Effector CD8-positive, alpha-beta T cell (primary cell): ENCODE measurements around the gene CCDC194.
A peak's percentile ranks its signal among the peaks of the same experiment; 100 is the strongest.
"Not testable (repeated sequence)": the region's sequence is repeated elsewhere in the genome, so short reads cannot be mapped to it uniquely, and the experiment has no call there.

Source experiments
- DNase-seq: peaks from one replicate; lab custom pipeline; 2025; lab: John Stamatoyannopoulos, UW

CCDC194 gene

DNA sequence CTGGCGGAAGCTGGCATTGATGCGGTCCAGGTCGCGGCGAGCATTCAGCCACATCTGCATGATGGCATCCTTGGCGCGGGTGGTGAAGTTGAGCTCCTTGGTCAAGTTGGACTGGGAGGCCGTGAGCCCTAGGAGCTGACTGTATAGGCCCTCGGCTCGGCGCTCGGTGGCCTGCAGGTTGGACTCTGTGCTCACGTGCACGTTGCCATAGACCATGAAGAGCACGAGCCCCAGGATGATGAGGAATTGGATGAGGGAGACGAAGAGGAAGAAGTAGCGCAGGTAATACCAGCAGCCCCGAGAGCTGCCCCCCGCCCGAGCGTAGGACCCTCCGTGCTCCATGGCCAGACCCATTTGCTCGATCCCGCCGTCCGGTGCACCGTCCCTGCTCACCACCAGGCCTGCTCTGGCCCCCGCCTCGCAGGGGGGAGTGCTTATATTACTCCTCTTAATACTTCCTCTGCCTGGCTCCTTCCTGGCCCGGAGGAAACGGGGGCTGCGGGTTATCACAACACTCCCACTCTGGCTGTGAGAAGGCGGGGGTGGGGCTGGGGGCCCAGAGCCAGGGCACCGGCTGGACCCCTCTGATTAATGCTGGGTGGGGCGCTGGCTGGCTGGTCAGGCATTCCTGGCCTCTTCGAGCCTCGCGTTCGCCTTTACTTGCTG is 16.9 kb downstream of the CCDC194 start, which contains the start of gene PLVAP:
Gene PLVAP, minus strand, starts transcription at position 408 of the 666 bp plus-strand sequence. Its CDS starts 54 bp downstream, at position 354.
- no peak for DNase-seq

DNA sequence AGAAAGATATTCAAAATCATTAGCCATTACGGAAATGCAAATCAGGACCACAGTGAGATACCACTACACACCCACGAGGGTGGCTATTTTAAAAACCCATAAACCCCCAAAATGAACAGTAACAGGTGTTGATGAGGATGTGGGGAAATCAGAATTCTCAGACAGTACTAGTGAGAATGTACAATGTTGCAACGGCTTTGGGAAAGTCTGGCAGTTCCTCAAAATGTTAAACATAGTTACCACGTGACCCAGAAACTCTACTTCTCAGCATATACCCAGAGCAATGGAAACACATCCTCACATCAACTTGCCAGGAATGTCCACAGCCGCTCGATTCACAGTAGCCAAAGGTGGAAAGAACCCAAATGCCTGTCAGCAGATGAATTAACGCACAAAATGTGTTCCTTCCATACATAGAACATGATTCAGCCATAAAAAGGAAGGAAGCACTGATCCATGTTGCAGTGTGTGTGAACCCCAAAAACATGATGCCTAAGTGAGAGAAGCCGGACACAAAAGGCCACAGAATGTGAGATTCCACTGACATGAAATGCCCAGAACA is 23.9 kb downstream of the CCDC194 start:
- DNase-seq = no peak

DNA sequence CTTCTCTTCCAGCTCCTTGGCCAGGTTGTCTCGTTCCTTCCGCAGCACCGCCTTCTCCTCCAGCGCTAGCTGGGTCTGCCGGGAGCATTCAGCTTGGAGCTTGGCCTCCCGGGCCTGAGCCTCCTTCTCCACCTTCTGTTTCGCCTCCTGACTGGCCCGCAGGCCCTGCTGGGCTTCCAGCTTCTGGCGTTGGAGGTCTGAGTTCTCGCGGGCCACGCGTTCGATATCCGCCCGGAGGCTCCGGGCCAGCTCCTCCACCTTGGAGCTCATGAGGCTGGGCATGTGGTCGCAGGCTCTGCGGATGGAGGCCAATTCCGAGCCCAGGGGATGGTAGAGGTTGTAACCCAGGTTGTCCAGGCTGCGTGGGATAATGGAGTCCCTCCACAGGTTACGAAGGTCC is 28.6 kb downstream of the CCDC194 start:
- no peak for DNase-seq

DNA sequence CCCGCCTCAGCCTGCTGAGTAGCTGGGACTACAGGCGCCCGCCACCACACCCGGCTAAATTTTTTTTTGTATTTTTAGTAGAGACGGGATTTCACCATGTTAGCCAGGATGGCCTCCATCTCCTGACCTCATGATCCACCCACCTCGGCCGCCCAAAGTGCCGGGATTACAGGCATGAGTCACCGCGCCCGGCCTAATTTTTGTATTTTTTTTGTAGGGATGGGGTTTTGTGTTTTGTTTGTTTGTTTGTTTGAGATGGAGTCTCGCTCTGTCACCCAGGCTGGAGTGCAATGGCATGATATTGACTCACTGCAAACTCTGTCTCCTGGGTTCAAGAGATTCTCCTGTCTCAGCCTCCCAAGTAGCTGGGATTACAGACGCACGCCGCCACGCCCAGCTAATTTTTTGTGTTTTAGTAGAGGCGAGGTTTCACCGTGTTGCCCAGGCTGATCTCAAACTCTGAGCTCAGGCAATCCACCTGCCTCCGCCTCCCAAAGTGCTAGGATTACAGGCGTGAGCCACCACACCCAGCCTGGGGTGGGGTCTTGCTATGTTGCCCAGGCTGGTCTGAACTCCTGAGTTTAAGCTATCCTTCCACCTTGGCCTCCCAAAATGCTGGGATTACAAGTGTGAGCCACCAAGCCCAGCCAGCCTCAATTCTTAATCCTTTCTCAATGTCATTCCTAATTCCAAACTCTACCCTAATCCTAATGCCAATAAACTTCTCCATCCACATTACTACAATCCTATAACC is 30.0 kb downstream of the CCDC194 start:
- not testable (repeated sequence) for DNase-seq

DNA sequence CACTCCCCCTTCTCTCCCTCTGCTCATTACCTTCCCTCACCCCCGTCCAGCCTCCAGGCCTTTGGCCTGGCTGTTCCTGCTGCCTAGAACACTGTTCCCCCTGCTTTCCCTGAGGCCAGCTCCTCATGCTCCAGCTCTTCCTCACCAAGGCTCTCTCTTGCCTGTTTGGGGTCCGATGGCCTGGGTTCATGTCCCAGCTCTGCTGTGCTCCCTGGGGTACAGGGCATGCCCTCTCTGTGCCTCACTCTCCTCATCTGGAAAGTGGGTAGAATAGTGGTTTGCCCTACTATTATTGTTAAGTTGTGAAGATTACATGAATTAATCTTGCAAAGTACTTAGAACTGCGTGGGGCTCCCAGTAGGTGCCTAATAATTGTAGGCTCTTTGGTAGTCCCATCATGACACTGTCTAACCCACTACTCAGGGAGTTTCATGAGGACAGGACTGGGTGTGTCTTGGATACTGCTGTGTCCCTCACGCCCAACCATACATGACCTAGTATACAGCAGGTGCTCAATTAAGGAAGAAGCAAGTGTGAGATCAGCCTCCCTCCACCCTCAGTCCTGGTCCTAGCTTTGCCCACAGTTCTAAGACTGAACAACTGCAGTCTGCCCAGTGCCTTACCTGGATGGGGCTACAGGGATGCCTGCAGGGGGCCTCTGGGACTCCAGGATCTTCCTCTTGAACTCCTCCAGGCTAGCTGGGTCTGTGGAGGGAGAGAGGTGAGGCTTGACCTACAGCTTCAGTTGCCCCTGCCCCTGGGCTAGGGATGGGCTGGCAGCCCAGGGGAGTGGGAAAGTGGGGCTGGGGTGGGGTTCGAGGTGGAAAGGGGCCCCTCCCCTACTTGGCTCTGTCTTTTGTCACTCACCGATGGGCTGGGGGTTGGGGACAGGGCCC is 33.8 kb downstream of the CCDC194 start:
- no peak for DNase-seq

DNA sequence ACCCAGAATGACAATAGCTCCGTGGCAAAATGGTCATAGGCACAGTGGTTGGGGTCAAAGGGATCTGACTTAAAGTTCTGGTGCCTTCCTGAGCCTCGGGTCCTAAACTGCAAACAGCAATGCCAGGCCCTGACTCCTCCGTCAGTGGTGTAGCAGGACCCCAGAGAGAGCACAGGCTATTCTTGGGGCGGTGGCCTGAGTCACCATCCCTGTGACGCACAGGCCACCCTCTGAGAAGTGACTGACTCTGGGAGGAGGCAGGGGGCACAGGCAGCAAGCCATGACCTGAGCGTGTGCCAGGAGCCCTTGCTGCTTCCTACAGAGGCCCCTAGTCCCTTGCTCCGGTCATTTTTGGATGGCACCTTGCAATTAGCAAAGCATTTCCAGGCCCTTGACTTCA is 35.6 kb downstream of the CCDC194 start:
- no peak for DNase-seq

DNA sequence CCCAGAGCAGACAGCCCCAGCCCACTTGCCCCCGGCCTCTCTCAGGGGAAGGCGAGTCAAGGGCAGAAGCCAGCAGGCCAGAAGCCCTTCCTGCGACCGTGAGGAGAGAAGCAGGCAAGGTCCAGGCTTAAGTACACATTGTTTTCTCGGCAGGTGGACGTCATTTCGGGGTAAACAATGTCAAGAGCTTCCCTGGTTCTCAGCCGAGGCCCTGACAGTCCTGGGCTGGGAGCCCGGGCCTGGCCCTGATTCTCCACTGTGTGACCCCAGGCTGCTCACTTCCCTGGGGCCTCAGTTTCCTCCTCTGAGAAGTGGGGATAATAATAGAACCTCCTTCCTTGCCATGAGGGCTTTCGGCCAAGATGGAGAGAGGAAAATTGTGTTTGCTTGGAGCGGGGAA is 36.3 kb downstream of the CCDC194 start:
- no peak for DNase-seq

DNA sequence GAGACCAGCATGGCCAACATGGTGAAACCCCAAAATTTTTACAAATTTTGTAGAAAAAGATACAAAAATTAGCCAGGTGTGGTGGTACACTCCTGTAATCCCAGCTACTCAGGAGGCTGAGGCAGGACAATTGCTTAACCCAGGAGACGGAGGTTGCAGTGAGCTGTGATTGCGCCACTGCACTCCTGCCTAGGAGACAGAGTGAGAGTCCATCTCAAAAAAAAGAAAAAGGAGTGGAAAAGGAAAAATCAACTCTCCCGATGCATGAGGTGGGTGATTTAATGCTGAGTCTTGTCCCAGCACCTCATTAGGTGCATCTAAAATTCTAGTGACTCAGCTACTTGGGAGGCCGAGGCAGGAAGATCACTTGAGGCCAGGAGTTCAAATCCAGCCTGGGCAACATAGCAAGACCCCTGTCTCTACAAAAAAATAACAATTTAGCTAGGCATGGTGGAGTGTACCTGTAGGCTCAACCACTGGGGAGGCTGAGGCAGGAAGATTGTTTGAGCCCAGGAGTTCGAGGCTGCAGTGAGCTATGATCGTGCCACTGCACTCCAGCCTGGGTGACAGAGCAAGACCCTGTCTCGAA is 36.8 kb downstream of the CCDC194 start:
- DNase-seq = no peak

DNA sequence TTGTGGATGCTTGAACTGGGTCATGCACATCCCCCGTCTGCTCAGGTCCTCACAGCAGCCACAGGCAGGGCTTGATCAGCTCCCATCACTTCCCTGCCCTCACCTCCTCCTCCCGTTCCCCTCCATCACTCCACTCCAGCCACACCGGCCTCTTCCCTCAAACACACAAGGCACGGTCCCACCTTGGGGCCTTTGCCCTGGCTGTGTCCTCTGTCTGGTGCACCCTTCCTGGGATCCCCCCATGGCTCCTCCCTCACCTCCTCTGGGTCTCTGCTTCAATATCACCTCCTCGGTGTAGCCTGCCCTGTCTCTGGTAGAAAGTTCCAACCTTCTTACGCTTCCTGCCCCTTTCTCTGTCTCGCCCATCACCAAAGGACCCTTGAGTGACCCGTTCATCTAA is 40.6 kb downstream of the CCDC194 start:
- DNase-seq = no peak

DNA sequence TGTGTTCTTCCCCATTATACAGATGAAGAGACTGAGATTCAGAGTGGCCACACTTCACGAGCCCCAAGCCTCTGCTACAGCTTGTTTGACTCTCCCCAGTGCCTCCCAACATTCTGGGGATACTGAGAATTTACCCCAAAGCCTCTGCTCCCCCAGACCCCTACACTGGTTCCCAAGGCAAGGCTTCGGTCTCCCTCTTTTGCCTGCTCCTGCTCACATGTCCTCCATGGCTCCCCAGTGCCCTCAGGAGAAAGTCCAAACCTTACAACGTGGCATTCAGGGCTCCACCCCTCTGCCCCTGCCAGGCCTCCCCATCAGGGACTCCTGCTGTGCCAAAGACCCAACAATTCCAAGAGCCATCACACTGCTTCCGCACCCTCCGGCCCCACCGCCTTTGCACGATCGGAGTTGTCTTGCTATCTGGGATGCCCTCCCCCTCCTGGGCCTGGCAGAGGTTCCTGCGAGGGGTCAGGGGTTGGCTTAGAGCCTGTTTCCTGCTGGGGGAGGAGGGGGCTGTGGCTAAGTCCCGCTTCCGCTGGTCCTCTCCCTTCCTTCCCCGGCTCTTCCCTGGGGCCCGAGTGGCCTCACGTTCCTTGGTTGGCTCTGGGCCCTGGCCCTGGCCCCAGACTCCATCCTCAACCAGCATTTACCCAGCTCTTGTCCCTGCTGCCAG is 41.3 kb downstream of the CCDC194 start:
- no peak for DNase-seq

DNA sequence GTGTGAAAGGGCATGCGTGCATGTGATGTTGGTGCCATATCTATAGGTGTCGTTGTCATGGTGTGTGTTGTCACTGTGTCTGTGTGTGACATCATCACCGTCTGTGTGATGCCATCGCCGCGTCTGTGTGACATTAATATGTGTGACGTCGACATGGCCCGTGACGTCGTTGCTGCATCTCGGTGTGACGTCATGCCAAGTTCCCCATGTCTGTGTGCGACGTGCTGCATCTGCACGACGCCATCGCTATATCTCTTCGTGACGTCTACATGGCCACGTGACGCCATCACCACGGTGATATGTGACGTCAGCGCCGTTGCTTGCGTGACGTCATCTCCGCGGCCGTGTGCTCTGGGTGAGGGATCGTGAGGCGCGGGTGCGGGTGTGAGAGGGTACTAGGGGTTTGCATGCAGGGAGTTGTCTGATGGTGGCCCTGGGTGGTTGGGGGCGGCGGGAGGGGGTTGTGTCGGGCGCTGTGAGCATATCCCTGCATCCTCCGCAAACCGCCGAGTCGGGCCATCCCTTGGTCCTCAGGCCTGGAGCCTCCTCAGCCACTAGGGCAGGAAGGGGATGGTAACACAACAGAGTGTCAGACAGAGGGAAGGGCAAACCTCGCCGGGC is 42.1 kb downstream of the CCDC194 start:
- no peak for DNase-seq

DNA sequence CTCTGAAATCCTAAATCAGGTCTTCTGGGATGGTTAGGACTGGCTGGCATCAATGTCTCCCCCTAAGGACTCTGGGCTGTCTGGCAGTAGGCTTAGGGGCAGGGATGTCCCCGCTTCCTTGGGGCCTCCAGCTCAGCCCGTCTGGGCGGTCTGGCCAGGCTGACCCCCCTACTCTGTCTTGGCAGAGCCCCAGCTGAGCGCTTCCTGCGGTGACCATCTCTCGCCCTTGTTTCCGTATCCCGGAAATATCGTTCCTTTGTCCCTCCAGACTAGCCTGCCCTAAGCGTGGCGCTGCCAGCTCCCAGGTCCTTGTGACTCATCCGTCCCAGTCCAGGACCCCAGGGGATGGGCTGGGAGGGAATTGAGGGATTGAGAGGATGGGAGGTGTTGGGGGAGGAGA is 45.3 kb downstream of the CCDC194 start:
- DNase-seq = no peak

DNA sequence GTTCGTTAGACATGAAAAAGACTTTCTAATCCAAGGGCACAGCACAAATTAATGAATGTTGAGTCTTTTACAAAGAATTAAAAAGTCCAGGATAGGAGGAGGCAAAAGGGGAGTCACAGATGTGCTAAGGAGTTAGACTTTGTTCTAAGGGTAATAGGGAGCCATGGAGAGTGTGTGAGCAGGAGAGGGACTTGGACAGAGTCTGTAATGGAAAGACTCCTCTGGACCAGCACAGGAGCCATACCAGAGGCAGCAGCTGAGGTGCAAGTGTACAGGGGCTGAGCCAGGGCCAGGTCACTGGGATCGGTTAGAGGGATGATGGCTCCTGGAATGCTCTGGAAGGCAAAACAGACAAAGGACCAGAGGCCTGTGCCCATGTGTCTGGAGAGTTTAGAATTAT is 46.1 kb downstream of the CCDC194 start:
- no peak for DNase-seq

DNA sequence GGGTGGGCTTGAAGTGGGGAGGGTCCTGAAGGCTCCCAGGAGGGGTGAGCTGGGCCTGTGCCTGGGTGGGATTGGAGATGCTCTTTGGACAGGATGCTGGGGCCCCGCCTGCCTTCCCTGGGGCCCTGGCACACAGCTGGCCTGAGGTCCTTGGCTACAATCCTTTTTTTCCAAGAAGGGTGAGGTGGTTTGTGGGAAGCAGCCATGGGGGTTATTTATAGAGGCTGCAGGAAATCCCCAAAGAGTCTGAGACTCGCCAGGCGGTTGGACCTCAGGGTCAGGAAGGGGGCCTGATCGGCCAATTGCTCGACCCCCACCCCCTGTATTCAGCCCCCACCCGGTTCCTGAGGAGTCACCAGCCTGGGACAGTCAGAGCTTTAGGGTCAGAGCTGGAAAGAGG is 46.6 kb downstream of the CCDC194 start:
- DNase-seq = no peak

DNA sequence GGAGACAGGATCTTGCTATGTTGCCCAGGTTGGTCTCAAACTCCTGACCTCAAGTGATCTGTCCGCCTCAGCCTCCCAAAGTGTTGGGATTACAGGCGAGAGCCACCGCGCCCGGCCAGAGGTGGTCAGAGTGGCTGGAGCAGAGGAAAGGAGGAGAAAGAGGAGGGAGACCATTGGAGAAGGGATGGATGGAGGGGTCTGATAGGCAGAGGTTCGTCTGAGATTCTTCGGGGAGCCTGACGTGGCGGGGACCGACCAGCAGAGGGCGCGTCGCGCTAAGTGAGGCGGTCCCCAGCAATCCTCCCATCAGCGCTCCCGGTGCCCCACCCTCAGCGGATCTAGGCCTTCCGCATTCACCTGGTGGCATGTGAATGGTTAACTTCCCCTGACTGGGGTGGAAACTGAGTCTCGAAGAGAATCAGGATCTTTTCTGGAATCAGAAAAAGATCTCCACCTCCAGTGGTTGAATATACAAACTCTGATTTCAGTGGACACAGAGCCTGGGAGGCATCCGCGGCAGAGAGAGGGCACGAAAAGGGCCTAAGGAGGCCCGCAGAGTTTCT is 47.8 kb downstream of the CCDC194 start:
- peak; percentile 75 for DNase-seq

DNA sequence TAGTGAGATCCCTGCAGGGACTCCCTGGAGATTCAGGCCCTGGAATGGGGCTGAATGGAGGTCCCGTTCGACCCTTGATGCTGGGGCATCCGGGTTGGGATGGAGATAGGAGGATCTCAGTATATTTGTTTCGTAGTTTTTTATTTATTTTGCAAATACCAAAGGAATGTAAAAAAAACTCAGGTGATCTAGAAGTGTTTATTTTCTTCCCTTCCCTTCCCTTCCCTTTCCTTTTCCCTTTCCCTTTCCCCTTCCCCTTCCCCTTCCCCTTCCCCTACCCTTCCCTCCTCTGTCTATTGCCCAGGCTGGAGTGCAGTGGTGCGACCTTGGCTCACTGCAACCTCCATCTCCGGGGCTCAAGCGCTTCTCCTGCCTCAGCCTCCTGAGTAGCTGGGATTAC is 52.2 kb downstream of the CCDC194 start:
- DNase-seq = no peak

DNA sequence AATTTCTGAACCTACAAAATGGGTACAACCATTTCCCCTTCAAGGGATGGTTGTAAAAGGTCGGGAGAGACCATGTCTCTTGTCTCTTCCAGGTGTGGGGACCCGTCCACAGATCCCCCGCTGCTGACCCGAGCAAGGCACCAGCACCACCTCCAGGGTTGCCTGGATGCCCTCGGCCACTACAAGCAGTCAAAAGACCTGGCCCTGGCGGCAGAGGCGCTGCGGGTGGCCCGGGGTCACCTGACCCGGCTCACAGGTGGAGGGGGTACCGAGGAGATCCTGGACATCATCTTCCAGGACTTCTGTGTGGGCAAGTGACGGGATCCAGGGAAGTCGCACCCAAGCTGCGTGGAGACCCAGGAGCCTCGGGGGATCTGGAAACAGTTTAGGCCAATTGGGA is 52.6 kb downstream of the CCDC194 start:
- DNase-seq = no peak

DNA sequence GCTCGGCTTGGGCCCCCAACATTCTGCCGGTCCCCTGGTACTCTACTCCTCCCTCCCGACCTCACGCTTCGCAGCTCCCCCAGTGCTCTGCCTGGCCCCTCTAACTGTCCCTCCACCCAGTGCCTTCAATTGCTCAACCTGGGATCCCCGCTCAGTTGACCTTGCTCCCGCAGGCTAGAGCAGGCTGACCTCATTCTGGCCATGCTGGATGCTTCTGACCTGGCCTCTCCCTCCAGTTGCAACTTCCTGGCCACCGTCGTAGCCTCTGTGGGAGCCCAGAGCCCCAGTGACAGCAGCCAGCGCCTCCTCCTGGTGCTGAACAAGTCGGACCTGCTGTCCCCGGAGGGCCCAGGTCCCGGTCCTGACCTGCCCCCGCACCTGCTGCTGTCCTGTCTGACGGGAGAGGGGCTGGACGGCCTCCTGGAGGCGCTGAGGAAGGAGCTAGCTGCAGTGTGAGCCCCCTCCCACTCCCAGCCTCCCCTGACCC is 53.1 kb downstream of the CCDC194 start:
- no peak for DNase-seq
